Measurements from ENCODE around the gene C9orf43.

GRCh38 chr9:113471566-113471965 is 61.0 kb downstream of the C9orf43 start:
- TF ChIP-seq, protein P1, sequence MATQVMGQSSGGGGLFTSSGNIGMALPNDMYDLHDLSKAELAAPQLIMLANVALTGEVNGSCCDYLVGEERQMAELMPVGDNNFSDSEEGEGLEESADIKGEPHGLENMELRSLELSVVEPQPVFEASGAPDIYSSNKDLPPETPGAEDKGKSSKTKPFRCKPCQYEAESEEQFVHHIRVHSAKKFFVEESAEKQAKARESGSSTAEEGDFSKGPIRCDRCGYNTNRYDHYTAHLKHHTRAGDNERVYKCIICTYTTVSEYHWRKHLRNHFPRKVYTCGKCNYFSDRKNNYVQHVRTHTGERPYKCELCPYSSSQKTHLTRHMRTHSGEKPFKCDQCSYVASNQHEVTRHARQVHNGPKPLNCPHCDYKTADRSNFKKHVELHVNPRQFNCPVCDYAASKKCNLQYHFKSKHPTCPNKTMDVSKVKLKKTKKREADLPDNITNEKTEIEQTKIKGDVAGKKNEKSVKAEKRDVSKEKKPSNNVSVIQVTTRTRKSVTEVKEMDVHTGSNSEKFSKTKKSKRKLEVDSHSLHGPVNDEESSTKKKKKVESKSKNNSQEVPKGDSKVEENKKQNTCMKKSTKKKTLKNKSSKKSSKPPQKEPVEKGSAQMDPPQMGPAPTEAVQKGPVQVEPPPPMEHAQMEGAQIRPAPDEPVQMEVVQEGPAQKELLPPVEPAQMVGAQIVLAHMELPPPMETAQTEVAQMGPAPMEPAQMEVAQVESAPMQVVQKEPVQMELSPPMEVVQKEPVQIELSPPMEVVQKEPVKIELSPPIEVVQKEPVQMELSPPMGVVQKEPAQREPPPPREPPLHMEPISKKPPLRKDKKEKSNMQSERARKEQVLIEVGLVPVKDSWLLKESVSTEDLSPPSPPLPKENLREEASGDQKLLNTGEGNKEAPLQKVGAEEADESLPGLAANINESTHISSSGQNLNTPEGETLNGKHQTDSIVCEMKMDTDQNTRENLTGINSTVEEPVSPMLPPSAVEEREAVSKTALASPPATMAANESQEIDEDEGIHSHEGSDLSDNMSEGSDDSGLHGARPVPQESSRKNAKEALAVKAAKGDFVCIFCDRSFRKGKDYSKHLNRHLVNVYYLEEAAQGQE (IDR thresholded peaks at IDR 0.05; ENCODE audit: low read depth, low read length) = no peak
- TF ChIP-seq POLR2AphosphoS5 (IDR thresholded peaks at IDR 0.05; ENCODE audit: low read length) (no peak), MXI1 (IDR thresholded peaks at IDR 0.05; ENCODE audit: low read depth, low read length) (no peak), EZH2 (IDR thresholded peaks at IDR 0.05; ENCODE audit: borderline replicate concordance, control insufficient read depth, low read depth, low read length) (no peak), SMC3 (IDR thresholded peaks at IDR 0.05; ENCODE audit: borderline replicate concordance, low read length) (no peak), E4F1 (IDR thresholded peaks at IDR 0.05; ENCODE audit: borderline replicate concordance, partially characterized antibody) (no peak), CTCF (IDR thresholded peaks at IDR 0.05 in 2 of 3, conservative IDR thresholded peaks at IDR 0.05 in 1 of 3; ENCODE audit: control insufficient read depth in 2 of 3, extremely low read depth in 1 of 3, insufficient read depth in 1 of 3, low read depth in 3 of 3, low read length in 3 of 3) (no peak), SP1 (IDR thresholded peaks at IDR 0.05; ENCODE audit: low read depth, low read length) (no peak), RAD51 (IDR thresholded peaks at IDR 0.05) (no peak), YY1 (IDR thresholded peaks at IDR 0.05; ENCODE audit: low read depth, low read length) (no peak), CHD1 (IDR thresholded peaks at IDR 0.05; ENCODE audit: low read depth, low read length) (no peak)
- TF ChIP-seq, protein P2, sequence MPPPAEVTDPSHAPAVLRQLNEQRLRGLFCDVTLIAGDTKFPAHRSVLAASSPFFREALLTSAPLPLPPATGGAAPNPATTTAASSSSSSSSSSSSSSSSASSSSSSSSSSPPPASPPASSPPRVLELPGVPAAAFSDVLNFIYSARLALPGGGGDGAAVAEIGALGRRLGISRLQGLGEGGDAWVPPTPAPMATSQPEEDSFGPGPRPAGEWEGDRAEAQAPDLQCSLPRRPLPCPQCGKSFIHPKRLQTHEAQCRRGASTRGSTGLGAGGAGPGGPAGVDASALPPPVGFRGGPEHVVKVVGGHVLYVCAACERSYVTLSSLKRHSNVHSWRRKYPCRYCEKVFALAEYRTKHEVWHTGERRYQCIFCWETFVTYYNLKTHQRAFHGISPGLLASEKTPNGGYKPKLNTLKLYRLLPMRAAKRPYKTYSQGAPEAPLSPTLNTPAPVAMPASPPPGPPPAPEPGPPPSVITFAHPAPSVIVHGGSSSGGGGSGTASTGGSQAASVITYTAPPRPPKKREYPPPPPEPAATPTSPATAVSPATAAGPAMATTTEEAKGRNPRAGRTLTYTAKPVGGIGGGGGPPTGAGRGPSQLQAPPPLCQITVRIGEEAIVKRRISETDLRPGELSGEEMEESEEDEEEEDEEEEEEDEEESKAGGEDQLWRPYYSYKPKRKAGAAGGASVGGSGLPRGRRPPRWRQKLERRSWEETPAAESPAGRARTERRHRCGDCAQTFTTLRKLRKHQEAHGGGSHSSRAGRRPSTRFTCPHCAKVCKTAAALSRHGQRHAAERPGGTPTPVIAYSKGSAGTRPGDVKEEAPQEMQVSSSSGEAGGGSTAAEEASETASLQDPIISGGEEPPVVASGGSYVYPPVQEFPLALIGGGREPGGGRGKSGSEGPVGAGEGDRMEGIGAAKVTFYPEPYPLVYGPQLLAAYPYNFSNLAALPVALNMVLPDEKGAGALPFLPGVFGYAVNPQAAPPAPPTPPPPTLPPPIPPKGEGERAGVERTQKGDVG (CRISPR knock-in tag; IDR thresholded peaks at IDR 0.05) = no peak
